GM12865 (cell line): ENCODE data around the gene TASP1.

Source experiments
- DNase-seq: peaks from one replicate; pipeline ENCODE4 v3.0.0; 2010; ENCODE audit warnings: low read depth
- H3K4me3 ChIP-seq: 2 replicates; pipeline ENCODE4 v1.5.1; 2011; ENCODE audit warnings: mild to moderate bottlenecking, low read depth, low read length, control low read depth
- TF ChIP-seq, protein P1 (sequence below): IDR thresholded peaks from 2 replicates; pipeline ENCODE4 v1.5.1; 2011; ENCODE audit warnings: low read length, control low read depth, low read depth, inconsistent platforms; ENCODE audit not compliant: insufficient read depth; ENCODE audit errors: missing control alignments

TASP1 gene

DNA sequence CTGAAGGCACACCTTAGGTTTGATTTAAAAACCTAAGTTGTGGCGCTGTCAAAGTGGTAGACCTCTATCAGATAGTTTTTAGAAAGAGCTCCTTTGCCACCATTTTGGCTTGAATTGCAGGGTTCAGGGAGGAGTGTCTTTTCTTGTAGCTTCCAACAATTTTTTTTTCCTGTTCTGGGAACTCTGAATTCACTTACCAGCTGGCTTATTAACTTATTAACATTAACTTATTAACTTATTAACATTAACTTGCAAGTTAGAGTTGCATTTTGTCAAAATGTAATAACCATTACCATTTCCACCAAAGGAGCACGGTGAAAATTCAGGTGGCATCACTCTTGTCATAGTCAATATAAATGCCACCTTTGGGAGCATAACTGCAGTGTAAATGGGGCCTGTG lies 235.7 kb downstream of the TASP1 start:
- TF ChIP-seq, protein P1, sequence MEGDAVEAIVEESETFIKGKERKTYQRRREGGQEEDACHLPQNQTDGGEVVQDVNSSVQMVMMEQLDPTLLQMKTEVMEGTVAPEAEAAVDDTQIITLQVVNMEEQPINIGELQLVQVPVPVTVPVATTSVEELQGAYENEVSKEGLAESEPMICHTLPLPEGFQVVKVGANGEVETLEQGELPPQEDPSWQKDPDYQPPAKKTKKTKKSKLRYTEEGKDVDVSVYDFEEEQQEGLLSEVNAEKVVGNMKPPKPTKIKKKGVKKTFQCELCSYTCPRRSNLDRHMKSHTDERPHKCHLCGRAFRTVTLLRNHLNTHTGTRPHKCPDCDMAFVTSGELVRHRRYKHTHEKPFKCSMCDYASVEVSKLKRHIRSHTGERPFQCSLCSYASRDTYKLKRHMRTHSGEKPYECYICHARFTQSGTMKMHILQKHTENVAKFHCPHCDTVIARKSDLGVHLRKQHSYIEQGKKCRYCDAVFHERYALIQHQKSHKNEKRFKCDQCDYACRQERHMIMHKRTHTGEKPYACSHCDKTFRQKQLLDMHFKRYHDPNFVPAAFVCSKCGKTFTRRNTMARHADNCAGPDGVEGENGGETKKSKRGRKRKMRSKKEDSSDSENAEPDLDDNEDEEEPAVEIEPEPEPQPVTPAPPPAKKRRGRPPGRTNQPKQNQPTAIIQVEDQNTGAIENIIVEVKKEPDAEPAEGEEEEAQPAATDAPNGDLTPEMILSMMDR = no peak
- no peak for DNase-seq
- no peak overlapping the region for H3K4me3 ChIP-seq

DNA sequence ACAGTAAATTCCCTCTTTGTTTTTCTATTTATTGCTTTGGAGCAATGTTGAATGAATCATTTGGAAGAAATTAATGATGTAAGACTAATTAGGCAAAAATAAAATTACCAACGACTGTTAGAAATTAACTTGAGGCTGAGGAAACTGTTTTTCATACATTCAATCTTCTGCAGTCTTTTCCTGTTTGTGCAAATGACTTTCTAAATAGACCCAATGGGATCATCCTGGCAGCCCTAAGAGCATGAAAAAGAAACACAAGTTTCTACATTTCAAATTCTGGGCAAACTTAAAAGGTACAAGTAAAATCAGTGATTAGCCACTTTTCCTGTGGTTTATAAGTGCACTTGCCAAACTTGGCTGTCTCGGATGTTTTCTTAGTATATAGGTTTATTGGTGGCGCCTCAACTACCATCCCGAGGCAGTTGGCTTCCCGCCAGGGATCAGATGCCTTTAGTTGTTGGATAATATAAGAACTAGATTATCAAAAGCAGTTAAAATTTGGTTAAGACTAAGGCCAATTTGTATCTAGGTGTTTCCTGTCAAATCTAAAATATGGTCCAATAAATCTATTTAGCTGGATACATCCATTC lies 236.5 kb downstream of the TASP1 start:
- DNase-seq = no peak
- H3K4me3 ChIP-seq = no peak overlapping the region

DNA sequence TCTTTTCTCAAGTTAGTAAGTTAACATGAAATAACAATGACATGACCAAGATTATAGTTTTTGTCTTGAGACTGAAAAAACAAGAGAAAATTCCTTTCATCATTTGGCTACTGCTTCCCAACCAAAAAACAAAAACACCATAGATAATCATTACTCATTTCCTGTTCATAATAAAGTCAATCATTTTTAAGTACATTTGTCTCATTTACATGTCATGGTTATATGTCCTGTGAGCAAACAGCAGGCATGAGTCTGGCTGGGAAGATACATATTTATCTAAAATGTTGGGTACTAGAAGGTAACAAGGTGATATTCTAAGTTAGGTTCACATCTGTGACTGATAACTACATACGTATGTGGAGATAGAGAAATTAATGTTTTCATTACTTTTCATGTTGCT lies 237.1 kb downstream of the TASP1 start:
- TF ChIP-seq, protein P1 = no peak
- H3K4me3 ChIP-seq = no peak overlapping the region
- no peak for DNase-seq

More for the DNA sequence above, 236.5 kb downstream of the TASP1 start:
- TF ChIP-seq, protein P1 = no peak

DNA sequence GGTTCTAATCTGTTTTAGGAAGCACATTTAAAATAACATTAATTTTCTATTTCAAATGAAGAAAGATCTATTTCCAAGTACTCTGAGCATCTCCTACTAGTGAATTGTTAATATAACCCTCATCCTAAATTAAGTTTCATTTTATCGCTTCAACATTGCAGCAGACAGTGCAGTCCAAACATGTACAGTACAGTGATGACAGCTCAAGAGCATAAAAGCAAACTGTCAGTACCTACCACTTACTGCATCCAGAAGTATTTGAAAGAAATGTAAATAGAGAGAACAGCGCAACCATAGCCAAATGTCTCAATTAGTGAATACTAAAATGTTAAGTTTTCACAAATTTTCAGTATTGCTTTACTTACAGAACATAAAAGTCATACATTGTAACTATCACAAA lies 238.3 kb downstream of the TASP1 start:
- H3K4me3 ChIP-seq = no peak overlapping the region
- no peak for DNase-seq
- TF ChIP-seq, protein P1 = no peak

DNA sequence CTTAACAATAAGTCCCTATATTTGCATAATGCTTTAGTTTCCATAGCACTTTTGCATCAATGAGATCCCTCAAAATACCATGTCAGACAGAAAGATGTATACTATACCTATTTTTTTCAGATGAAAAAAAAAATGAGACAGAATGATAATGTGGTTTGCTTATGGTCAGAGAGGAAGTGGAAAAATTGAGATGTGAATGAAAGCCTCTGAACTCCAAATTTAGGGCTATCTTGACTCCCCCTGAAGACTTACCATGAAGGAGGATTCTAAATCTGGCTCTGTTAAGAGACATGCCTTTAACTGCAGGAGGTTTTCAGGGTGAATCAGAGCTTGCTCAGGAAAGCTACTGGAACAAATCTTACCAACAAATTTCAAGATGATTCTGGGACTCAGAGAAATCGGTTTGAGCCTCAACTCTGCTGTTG lies 241.4 kb downstream of the TASP1 start:
- TF ChIP-seq, protein P1 = no peak
- no peak overlapping the region for H3K4me3 ChIP-seq
- no peak for DNase-seq

DNA sequence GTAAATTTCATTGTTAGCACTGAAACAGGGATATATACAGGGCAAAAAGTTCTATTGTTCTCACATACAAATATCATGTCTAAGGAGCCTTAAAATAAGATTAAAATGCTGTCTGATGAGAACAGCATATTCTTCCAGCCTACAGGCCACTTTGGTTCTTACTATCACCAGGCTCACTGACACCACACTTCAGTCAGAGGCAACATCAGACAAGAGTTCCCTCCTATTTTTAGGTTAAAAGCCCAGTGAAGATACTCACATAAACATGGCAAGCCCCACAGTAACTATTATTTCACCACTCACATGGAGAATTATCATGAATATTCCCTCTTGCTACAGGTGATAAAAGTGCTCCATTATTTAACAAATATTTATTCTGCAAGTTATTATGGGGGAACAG lies 241.9 kb downstream of the TASP1 start:
- no peak for DNase-seq
- H3K4me3 ChIP-seq = no peak overlapping the region
- TF ChIP-seq, protein P1 = no peak

DNA sequence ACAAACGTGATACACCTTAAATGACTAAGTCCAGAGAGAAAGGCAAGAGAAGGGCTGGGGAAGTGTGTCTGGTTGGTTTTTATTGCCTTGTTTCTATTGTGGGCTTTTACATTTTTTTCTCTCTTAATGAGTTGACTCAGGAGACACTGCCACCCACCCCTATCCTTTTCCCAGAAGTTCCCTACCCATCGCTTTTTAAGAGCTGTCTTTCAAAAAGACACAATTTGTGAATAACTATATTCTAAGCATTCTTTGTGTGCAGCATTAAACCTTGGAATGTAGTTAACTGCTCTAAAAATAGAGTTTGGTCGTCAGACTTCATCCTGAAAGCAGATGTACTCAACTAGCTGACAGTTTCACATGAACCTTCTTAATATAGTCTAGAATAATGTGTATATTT lies 242.7 kb downstream of the TASP1 start:
- no peak overlapping the region for H3K4me3 ChIP-seq
- no peak for DNase-seq
- TF ChIP-seq, protein P1 = no peak
